H1 (cell line): ENCODE measurements around the gene PIK3C2G. TPM values are rescaled to one million over a fixed set of nuclear protein-coding genes. Genes with fewer than 3 reads are reported as not detected.

ENCODE experiments used
- CTCF ChIA-PET: fragments of 300-600 bp; sonication (Branson Sonifier 250); formaldehyde crosslinking; loops from one replicate; lab custom pipeline; 2021; ENCODE audit not compliant: partially characterized antibody; lab: Charles Lee
- POLR2A ChIA-PET: fragments of 300-600 bp; sonication (Branson Sonifier 250); formaldehyde crosslinking; loops from one replicate; lab custom pipeline; 2021; ENCODE audit warnings: inconsistent platforms; ENCODE audit not compliant: partially characterized antibody; lab: Charles Lee
- DNase-seq, 2 experiments: peaks; one replicate each; pipeline versions ENCODE4 v3.0.0 to v3.0.0-alpha.2; 2010 to 2022; ENCODE audit warnings: low spot score in 2 of 2, low read depth in 1 of 2, mixed read lengths in 1 of 2
- FAIRE-seq: peaks from 2 replicates; lab custom pipeline; 2011; peaks lifted over from hg19 to GRCh38; lab: Jason Lieb, UNC
- H2AFZ ChIP-seq: 2 replicates; pipeline ENCODE4 v1.8.1; 2012; ENCODE audit warnings: low read length, inconsistent platforms
- H2AK5ac ChIP-seq: 2 replicates; pipeline ENCODE4 v1.6.1; 2013; ENCODE audit warnings: low read depth, low read length
- H2BK120ac ChIP-seq: replicated peaks from 2 replicates; pipeline ENCODE3; 2013; ENCODE audit warnings: low read depth, low read length, inconsistent platforms
- H2BK12ac ChIP-seq: 2 replicates; pipeline ENCODE4 v1.6.1; 2013; ENCODE audit warnings: low read depth, low read length
- H2BK15ac ChIP-seq: 2 replicates; pipeline ENCODE4 v1.6.1; 2013; ENCODE audit warnings: low read length
- H2BK20ac ChIP-seq: 2 replicates; pipeline ENCODE4 v1.6.1; 2013; ENCODE audit warnings: low read length
- H2BK5ac ChIP-seq: 2 replicates; pipeline ENCODE4 v1.6.1; 2013; ENCODE audit warnings: low read depth, low read length
- H3K14ac ChIP-seq: 2 replicates; pipeline ENCODE4 v1.6.1; 2013; ENCODE audit warnings: inconsistent platforms; ENCODE audit not compliant: insufficient read length
- H3K18ac ChIP-seq: 2 replicates; pipeline ENCODE4 v1.6.1; 2013; ENCODE audit warnings: low read length; ENCODE audit errors: extremely low read depth
- H3K23ac ChIP-seq: 2 replicates; pipeline ENCODE4 v1.6.1; 2013; ENCODE audit warnings: inconsistent platforms; ENCODE audit not compliant: insufficient read length
- H3K23me2 ChIP-seq: 2 replicates; pipeline ENCODE4 v1.6.1; 2013; ENCODE audit warnings: low read depth, low read length
- H3K27ac ChIP-seq: 2 replicates; pipeline ENCODE4 v1.6.1; 2011; ENCODE audit warnings: low read depth, low read length, inconsistent platforms
- H3K27me3 ChIP-seq, 4 experiments: replicated peaks in 1 of 4; 1 replicate in 1 of 4; 2 replicates in 3 of 4; pipeline versions ENCODE4 v1.6.1 to v1.8.1; 2011 to 2013; ENCODE audit warnings: low read length in 3 of 4, mild to moderate bottlenecking in 3 of 4, inconsistent platforms in 2 of 4, mixed read lengths in 2 of 4, moderate library complexity in 1 of 4; ENCODE audit not compliant: control insufficient read depth in 3 of 4, insufficient read depth in 3 of 4; ENCODE audit errors: extremely low read depth in 1 of 4
- H3K36me3 ChIP-seq, 4 experiments: 2 replicates each; pipeline versions ENCODE4 v1.6.1 to v1.8.1; 2011 to 2013; ENCODE audit warnings: mild to moderate bottlenecking in 4 of 4, low read length in 3 of 4, moderate library complexity in 2 of 4, control low read depth in 1 of 4, inconsistent platforms in 1 of 4; ENCODE audit not compliant: insufficient read depth in 4 of 4, control insufficient read depth in 2 of 4
- H3K4ac ChIP-seq: replicated peaks from 2 replicates; pipeline ENCODE3; 2013; ENCODE audit warnings: low read length, low read depth, mixed read lengths, inconsistent platforms; ENCODE audit not compliant: insufficient read length
- H3K4me1 ChIP-seq, 4 experiments: replicated peaks in 1 of 4; 1 replicate in 1 of 4; 2 replicates in 3 of 4; pipeline versions ENCODE4 v1.6.1 to v1.8.1; 2011 to 2013; ENCODE audit warnings: low read length in 3 of 4, inconsistent platforms in 2 of 4, mixed read lengths in 1 of 4; ENCODE audit not compliant: insufficient read depth in 4 of 4, control insufficient read depth in 3 of 4
- H3K4me2 ChIP-seq, 2 experiments: 2 replicates each; pipeline versions ENCODE4 v1.6.1 to v1.8.1; 2011 to 2013; ENCODE audit warnings: low read depth in 2 of 2, low read length in 2 of 2, control low read depth in 1 of 2, inconsistent platforms in 1 of 2, mild to moderate bottlenecking in 1 of 2; ENCODE audit not compliant: insufficient read depth in 1 of 2
- H3K4me3 ChIP-seq, 4 experiments: fragments of 200-600, 300-600 bp in 1 of 4; sonication (generic), shearing (Covaris generic), sonication (Bioruptor Twin) in 1 of 4; 2 replicates each; pipeline versions ENCODE4 v1.5.1 to v1.8.1; 2011 to 2016; ENCODE audit warnings: low read length in 4 of 4, low read depth in 3 of 4, control low read depth in 2 of 4, inconsistent platforms in 2 of 4, mild to moderate bottlenecking in 2 of 4, mixed read lengths in 1 of 4, moderate library complexity in 1 of 4; ENCODE audit not compliant: insufficient read depth in 2 of 4; ENCODE audit errors: extremely low read depth in 1 of 4
- H3K56ac ChIP-seq: replicated peaks from 2 replicates; pipeline ENCODE3; 2013; ENCODE audit warnings: low read depth, mild to moderate bottlenecking, mixed read lengths, low read length, inconsistent platforms; ENCODE audit not compliant: insufficient read length
- H3K79me1 ChIP-seq: 2 replicates; pipeline ENCODE4 v1.6.1; 2013; ENCODE audit warnings: low read depth, low read length, control low read depth
- H3K79me2 ChIP-seq, 2 experiments: 2 replicates each; pipeline versions ENCODE4 v1.6.1 to v1.8.1; 2012 to 2013; ENCODE audit warnings: low read length in 2 of 2, mild to moderate bottlenecking in 2 of 2, inconsistent platforms in 1 of 2; ENCODE audit not compliant: insufficient read depth in 2 of 2, control insufficient read depth in 1 of 2
- H3K9ac ChIP-seq, 4 experiments: replicated peaks in 1 of 4; 1 replicate in 1 of 4; 2 replicates in 3 of 4; pipeline versions ENCODE4 v1.6.1 to v1.8.1; 2011 to 2013; ENCODE audit warnings: low read depth in 3 of 4, low read length in 3 of 4, control low read depth in 2 of 4, mild to moderate bottlenecking in 2 of 4, moderate library complexity in 2 of 4, inconsistent platforms in 1 of 4; ENCODE audit errors: extremely low read depth in 1 of 4
- H3K9me3 ChIP-seq, 2 experiments: 2 replicates each; pipeline versions ENCODE4 v1.6.1 to v1.8.1; 2012 to 2013; ENCODE audit warnings: mild to moderate bottlenecking in 2 of 2, moderate library complexity in 2 of 2, control low read depth in 1 of 2, inconsistent platforms in 1 of 2, low read depth in 1 of 2, low read length in 1 of 2, mixed read lengths in 1 of 2; ENCODE audit not compliant: insufficient read depth in 2 of 2
- H4K20me1 ChIP-seq, 2 experiments: replicated peaks in 1 of 2; 2 replicates each; pipeline versions ENCODE3 to v1.8.1; 2011 to 2013; ENCODE audit warnings: inconsistent platforms in 2 of 2, low read length in 2 of 2, mild to moderate bottlenecking in 1 of 2; ENCODE audit not compliant: insufficient read depth in 2 of 2, control insufficient read depth in 1 of 2
- H4K5ac ChIP-seq: 2 replicates; pipeline ENCODE4 v1.6.1; 2013; ENCODE audit warnings: low read length, low read depth, mixed read lengths, inconsistent platforms; ENCODE audit not compliant: insufficient read length
- H4K8ac ChIP-seq: 2 replicates; pipeline ENCODE4 v1.8.0; 2013; ENCODE audit warnings: mild to moderate bottlenecking, moderate library complexity, low read length, inconsistent platforms; ENCODE audit not compliant: insufficient read depth; ENCODE audit errors: extremely low read depth
- H4K91ac ChIP-seq: replicated peaks from 2 replicates; pipeline ENCODE3; 2013; ENCODE audit warnings: low read length, mixed read lengths, inconsistent platforms; ENCODE audit not compliant: insufficient read length
- CHD2 ChIP-seq: IDR thresholded peaks from 2 replicates; pipeline ENCODE4 v1.6.1; 2012; ENCODE audit warnings: low read length, improper control_type of control experiment
- HDAC6 ChIP-seq: IDR thresholded peaks from one replicate; pipeline ENCODE4 v1.7.1; 2012; ENCODE audit warnings: low read depth, mild to moderate bottlenecking, inconsistent platforms, low read length, moderate library complexity
- JUND ChIP-seq: IDR thresholded peaks from 2 replicates; pipeline ENCODE4 v1.6.1; 2011; ENCODE audit warnings: mild to moderate bottlenecking, improper control_type of control experiment, low read length
- TEAD4 ChIP-seq: IDR thresholded peaks from 2 replicates; pipeline ENCODE4 v1.6.1; 2012; ENCODE audit warnings: low read depth, low read length, inconsistent platforms, mixed read lengths
- WGBS, 2 experiments: shearing (Covaris generic) in 1 of 2; methylation state at CpG; one replicate each; pipeline versions ENCODE4 v1.1.6 to v1.1.7; 2013 to 2015; ENCODE audit warnings: low lambda C conversion rate in 2 of 2, mixed read lengths in 2 of 2, inconsistent platforms in 1 of 2, low coverage in 1 of 2, missing lambda C conversion rate in 1 of 2; ENCODE audit not compliant: insufficient replicate concordance in 2 of 2, insufficient coverage in 1 of 2, insufficient read length in 1 of 2; ENCODE audit errors: extremely low coverage in 1 of 2, missing lambda C conversion rate in 1 of 2; 5-methylcytosine and 5-hydroxymethylcytosine counted together
- polyA plus RNA-seq, 7 experiments: library from polyadenylated mRNA; depleted of rRNA in 3 of 7; stranded (reverse) in 5 of 7; unstranded in 2 of 7; fragments of >200 nt in 5 of 7; fragments of 200-250 nt in 2 of 7; gene quantifications; 1 replicate in 5 of 7; 2 replicates in 1 of 7; 4 replicates in 1 of 7; pipeline versions ENCODE4 v1.2.1 to v1.2.3, GENCODE V29; 2011 to 2013; ENCODE audit warnings: missing spikeins in 2 of 7, mixed read lengths in 2 of 7
- total RNA-seq: library from RNA; stranded (reverse); fragmentation: NEBNext Ultra II Directional; extraction: Animal tissue kit (Norgen Biotek cat#: 25700); gene quantifications from 2 replicates; pipeline ENCODE4 v1.2.1, GENCODE V29; 2021

The PIK3C2G gene
- total and polyA plus RNA-seq, 2 of the 8 experiments (the other 6 are each of a cell fraction or from before 2014, with no cell fraction given): not detected

- H4K20me1 ChIP-seq: no peaks in the 10 kb centered on the region
- H3K14ac ChIP-seq: no peak overlapping the region
- no peak overlapping the region for H2BK20ac ChIP-seq
- H2BK120ac ChIP-seq: no peak overlapping the region
- CTCF ChIA-PET: no interaction called here
- no peaks in the 10 kb centered on the region for H3K4me1 ChIP-seq
- no peaks in the 10 kb centered on the region for H3K79me2 ChIP-seq
- no peak for TF ChIP-seq TEAD4
- TF ChIP-seq HDAC6: no peak
- TF ChIP-seq CHD2: no peak
- no peak for TF ChIP-seq JUND
- no peaks in the 10 kb centered on the region for H3K79me1 ChIP-seq
- H2AK5ac ChIP-seq: no peak overlapping the region
- H2BK15ac ChIP-seq: no peak overlapping the region
- H2BK12ac ChIP-seq: no peak overlapping the region
- no peak overlapping the region for H4K8ac ChIP-seq
- DNase-seq: no peak
- no peak overlapping the region for H3K4ac ChIP-seq
- H3K36me3 ChIP-seq: no peaks in the 10 kb centered on the region
- H3K4me2 ChIP-seq: no peak overlapping the region
- no peak overlapping the region for H3K9ac ChIP-seq
- 92% methylated on average over 1 of the region's 1 CpG; no CpG with 5 or more reads in 1 of the 2 experiments for WGBS, 2 experiments
- H3K18ac ChIP-seq: no peak overlapping the region
- H3K23ac ChIP-seq: no peak overlapping the region
- H3K4me3 ChIP-seq: no peak overlapping the region
- H4K5ac ChIP-seq: no peak overlapping the region
- H2AFZ ChIP-seq: no peak overlapping the region
- H3K27me3 ChIP-seq: no peaks in the 10 kb centered on the region
- no peak overlapping the region for H3K56ac ChIP-seq
- H4K91ac ChIP-seq: no peak overlapping the region
- POLR2A ChIA-PET: no interaction called here
- no peaks in the 10 kb centered on the region for H3K9me3 ChIP-seq
- no peak for FAIRE-seq
- H2BK5ac ChIP-seq: no peak overlapping the region
- H3K27ac ChIP-seq: no peak overlapping the region
- no peaks in the 10 kb centered on the region for H3K23me2 ChIP-seq
These were observed 150.1 kb downstream of the PIK3C2G start for GRCh38 chr12:18411453-18411852.
